GM12874 (cell line): ENCODE data around the gene ATP9B.

Source experiments
- CTCF ChIP-seq: IDR thresholded peaks from 2 replicates; pipeline ENCODE4 v1.5.1; 2011; ENCODE audit warnings: low read depth, mild to moderate bottlenecking, control low read depth, low read length, moderate library complexity; ENCODE audit not compliant: insufficient read depth

ATP9B gene

GRCh38 chr18:79384151-79384807 is 315.1 kb downstream of the ATP9B start:
- TF ChIP-seq CTCF, result no peak

- no peak for TF ChIP-seq CTCF
Observed at GRCh38 chr18:79384834-79385233, 315.6 kb downstream of the ATP9B start.

GRCh38 chr18:79385326-79385707 is 316.1 kb downstream of the ATP9B start:
- TF ChIP-seq CTCF, result no peak

GRCh38 chr18:79385708-79386341 is 316.6 kb downstream of the ATP9B start:
- TF ChIP-seq CTCF, result no peak

GRCh38 chr18:79386547-79386946 is 317.4 kb downstream of the ATP9B start:
- TF ChIP-seq CTCF, result no peak

- no peak for TF ChIP-seq CTCF
Observed at GRCh38 chr18:79387214-79387613, 318.0 kb downstream of the ATP9B start.

GRCh38 chr18:79387615-79388014 is 318.4 kb downstream of the ATP9B start:
- no peak for TF ChIP-seq CTCF

GRCh38 chr18:79388043-79388442 is 318.8 kb downstream of the ATP9B start:
- TF ChIP-seq CTCF, result no peak
